Adrenal gland (tissue), 12 donors: ENCODE measurements around the gene PINLYP. TPM values are rescaled to one million over a fixed set of nuclear protein-coding genes. Genes with fewer than 3 reads are reported as not detected.
A peak's percentile ranks its signal among the peaks of the same experiment; 100 is the strongest.

Source experiments
- DNase-seq, 7 donors: peaks; one replicate each; pipeline ENCODE4 v3.0.0-alpha.2; 2019 to 2020
- H3K27ac ChIP-seq, 5 donors: fragments of 200-600 bp; sonication (generic) in 4 of 5; 1 replicate in 3 of 5; 2 replicates in 2 of 5; pipeline versions ENCODE4 v1.5.1 to v1.8.0; 2016 to 2020; ENCODE audit warnings: mild to moderate bottlenecking in 1 of 5
- H3K27me3 ChIP-seq: fragments of 200-600 bp; 2 replicates; pipeline ENCODE4 v1.8.0; 2021
- H3K36me3 ChIP-seq, 2 donors: fragments of 200-600 bp; replicated peaks in 1 of 2; 1 replicate in 1 of 2; 2 replicates in 1 of 2; pipeline versions ENCODE4 v1.5.1 to v1.8.0; 2018 to 2022
- H3K4me1 ChIP-seq, 2 donors: fragments of 200-600 bp; replicated peaks in 1 of 2; 1 replicate in 1 of 2; 2 replicates in 1 of 2; pipeline versions ENCODE4 v1.5.1 to v1.8.0; 2018 to 2021
- H3K4me3 ChIP-seq, 4 donors: fragments of 200-600 bp; sonication (generic) in 3 of 4; one replicate each; pipeline ENCODE4 v1.5.1; 2016 to 2018
- H3K9me3 ChIP-seq, 3 donors: fragments of 200-600 bp; sonication (generic) in 1 of 3; replicated peaks in 1 of 3; 1 replicate in 2 of 3; 2 replicates in 1 of 3; pipeline versions ENCODE4 v1.5.1 to v1.8.0; 2016 to 2021
- POLR2A ChIP-seq, 2 donors: fragments of 450-650 bp; IDR thresholded peaks; one replicate each; pipeline ENCODE4 v1.6.1; 2017; ENCODE audit warnings: antibody characterized with exemption in 2 of 2, mild to moderate bottlenecking in 2 of 2, moderate library complexity in 1 of 2
- WGBS, 4 donors: extraction: QIAGEN DNeasy Blood & Tissue Kit in 2 of 4; methylation state at CpG; one replicate each; pipeline versions ENCODE4 v1.1.5 to v1.1.7; 2013 to 2017; 5-methylcytosine and 5-hydroxymethylcytosine counted together
- intact Hi-C, 2 donors: fragments of 100-400 bp; cut with DNase I; formaldehyde crosslinking; loops; one replicate each; pipeline versions ENCODE4 v1.14.1 to v1.15.0; 2022 to 2023
- polyA plus RNA-seq, 3 donors: library from polyadenylated mRNA; stranded (reverse); fragments of 200-250 nt in 2 of 3; fragments of 350-450 nt in 1 of 3; fragmentation: Illumina TruSeq in 1 of 3; extraction: RNeasy Lipid Tissue Mini Kit (QIAGEN cat#74804) in 1 of 3; gene quantifications; one replicate each; pipeline ENCODE4 v1.2.3, GENCODE V29; 2013 to 2014
- total RNA-seq, 9 donors: library from RNA; depleted of rRNA in 4 of 9; stranded (reverse); fragments of >200 nt in 4 of 9; fragments of 120-200 nt in 1 of 9; fragmentation: NEBNext Ultra II Directional in 1 of 9; extraction: Animal tissue kit (Norgen Biotek cat#: 25700) in 1 of 9; gene quantifications; one replicate each; pipeline versions ENCODE4 v1.1.0 to v1.2.4, GENCODE V29; 2013 to 2023
- TF ChIP-seq, protein P1 (sequence below), 6 experiments: fragments of 450-650 bp in 4 of 6; fragments of 200-600 bp in 2 of 6; sonication (generic) in 1 of 6; IDR thresholded peaks; 1 replicate in 5 of 6; 2 replicates in 1 of 6; pipeline versions ENCODE4 v1.5.1 to v1.8.0; 2016 to 2021; ENCODE audit warnings: antibody characterized with exemption in 6 of 6, mild to moderate bottlenecking in 2 of 6, moderate library complexity in 1 of 6
- donor health status: healthy with polysubstance abuse.
- donor health status: Bipolar disorder and iron deficiency.
- donor health status: DM: yes; HTN: yes; CAD: no.
- donor health status: DM: no; HTN: no; CAD: no.
- donor health status: DM: no; HTN: no; CAD: no.
- donor health status: DM: yes; HTN: yes; CAD: no.

Gene PINLYP
- total and polyA plus RNA-seq, 12 donors, result 0.61 to 16.0 (median 4.3) TPM; not detected in 1

DNA sequence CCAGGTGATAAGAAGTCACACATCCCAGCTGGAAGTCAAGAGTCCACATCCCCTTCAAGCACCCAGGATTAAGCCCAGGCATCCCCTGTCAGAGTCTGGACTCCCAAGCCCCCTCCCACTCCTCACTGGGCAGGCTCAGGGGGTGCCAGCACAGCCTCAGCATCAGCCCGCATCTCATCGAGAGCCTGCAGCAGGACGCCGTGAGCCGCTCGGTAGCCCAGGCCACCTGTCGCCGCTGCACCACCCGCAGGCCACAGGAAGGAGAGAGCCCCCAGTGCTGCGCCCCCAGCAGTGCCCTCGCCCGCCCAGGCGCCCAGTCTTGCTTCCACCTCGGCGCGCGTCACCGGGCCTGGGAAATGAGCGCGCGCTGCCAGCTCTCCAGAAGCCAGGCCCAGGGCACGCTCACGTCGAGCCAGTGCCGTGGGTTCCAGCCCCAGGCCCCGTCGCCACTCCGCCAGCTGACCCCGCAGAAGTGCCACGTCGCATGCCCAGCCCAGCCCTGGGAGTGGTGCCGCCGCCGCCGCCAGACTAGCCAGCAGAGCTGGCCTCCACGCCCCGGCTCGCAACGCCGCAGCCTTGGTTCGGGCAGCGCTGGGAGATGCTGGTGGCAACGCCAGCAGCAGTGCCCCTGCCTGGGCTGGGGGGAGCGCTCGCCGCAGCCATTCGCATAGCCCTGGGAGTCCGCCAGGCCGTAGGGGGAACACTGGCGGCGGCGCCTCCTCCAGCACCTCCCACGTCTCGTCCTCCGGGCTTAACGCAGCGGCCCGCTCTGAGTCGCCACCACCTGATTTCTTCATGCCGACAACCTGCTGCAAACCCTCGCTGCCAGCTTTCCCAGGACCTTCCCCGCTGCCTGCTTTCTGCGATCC lies 16.5 kb downstream of the PINLYP start:
- H3K4me3 ChIP-seq, result no peak overlapping the region
- TF ChIP-seq POLR2A (IDR thresholded peaks at IDR 0.05), result no peak
- TF ChIP-seq, protein P1, sequence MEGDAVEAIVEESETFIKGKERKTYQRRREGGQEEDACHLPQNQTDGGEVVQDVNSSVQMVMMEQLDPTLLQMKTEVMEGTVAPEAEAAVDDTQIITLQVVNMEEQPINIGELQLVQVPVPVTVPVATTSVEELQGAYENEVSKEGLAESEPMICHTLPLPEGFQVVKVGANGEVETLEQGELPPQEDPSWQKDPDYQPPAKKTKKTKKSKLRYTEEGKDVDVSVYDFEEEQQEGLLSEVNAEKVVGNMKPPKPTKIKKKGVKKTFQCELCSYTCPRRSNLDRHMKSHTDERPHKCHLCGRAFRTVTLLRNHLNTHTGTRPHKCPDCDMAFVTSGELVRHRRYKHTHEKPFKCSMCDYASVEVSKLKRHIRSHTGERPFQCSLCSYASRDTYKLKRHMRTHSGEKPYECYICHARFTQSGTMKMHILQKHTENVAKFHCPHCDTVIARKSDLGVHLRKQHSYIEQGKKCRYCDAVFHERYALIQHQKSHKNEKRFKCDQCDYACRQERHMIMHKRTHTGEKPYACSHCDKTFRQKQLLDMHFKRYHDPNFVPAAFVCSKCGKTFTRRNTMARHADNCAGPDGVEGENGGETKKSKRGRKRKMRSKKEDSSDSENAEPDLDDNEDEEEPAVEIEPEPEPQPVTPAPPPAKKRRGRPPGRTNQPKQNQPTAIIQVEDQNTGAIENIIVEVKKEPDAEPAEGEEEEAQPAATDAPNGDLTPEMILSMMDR (IDR thresholded peaks at IDR 0.05), result no peak
- intact Hi-C loops, result loop anchor here (5.0 to 10.0 kb wide), 3 partner anchors 35 to 63 kb away; no protein-coding TSS in a partner anchor
- DNase-seq, result no peak
- H3K36me3 ChIP-seq, result peaks cover 0 to 42% of the 10 kb centered on the region in 2 donors
- H3K27ac ChIP-seq, result no peak overlapping the region
- H3K9me3 ChIP-seq, result no peaks in the 10 kb centered on the region
- peaks cover 12 to 15% of the 10 kb centered on the region in 2 donors for H3K4me1 ChIP-seq
- 95 to 96% (median 96%) methylated on average over 24 to 63 of the region's 63 CpGs for WGBS, 4 donors
- no peaks in the 10 kb centered on the region for H3K27me3 ChIP-seq

DNA sequence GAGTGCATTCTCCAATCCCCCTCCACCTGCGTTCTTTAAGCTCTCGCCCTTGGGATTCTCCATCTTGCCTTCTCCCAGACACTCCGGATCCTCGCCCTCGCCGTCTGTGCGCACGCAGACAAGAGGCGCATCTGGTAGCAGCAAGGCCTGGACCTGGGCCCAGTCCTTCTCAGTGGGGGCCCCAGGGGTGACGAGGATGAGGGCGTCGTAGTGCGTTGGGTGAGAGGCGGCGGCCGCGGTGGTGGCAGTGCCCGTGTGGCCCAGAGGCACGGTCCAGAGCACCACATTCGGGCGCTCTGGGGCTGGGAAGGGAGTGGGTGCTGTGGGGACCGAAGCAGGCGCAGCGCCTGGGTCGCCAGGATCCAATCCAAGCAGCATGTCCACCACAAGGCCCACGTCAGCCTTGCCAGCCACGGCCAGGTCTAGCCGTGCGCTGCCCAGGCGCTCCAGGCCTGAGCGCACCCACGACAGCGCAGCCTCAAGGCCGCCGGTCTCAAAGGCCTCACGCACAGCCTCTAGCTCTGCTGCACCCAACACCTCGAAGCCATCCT lies 17.3 kb downstream of the PINLYP start:
- 88 to 96% (median 93%) methylated on average over 15 to 37 of the region's 37 CpGs for WGBS, 4 donors
- no peak overlapping the region for H3K27ac ChIP-seq

DNA sequence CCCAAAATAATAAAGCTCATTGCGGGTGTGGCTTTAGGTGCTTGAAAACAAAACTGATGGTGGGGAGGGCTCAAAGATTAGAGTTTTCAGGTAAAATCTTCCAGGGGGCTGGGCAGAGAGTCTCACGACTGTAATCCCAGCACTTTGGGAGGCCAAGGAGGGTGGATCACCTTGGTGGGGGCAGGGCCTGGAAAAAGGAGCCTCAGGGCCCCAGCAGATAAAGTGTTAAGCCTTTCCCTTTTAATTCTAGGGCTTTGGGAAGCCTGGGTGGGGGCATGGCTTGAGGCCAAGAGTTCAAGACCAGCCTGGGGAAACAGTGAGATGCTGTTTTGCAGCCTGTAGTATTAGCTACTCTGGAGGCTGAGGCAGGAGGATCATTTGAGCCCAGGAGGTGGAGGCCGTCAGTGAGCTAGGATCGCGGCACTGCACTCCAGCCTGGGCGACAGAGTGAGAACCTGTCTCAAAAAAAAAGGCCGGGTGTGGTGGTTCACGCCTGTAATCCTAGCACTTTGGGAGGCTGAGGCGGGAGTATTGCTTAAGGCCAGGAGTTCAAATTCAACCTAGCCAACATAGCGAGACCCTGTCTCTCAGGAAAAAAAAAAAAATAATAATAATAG lies 18.6 kb downstream of the PINLYP start:
- TF ChIP-seq, protein P1 (IDR thresholded peaks at IDR 0.05), result no peak
- TF ChIP-seq POLR2A (IDR thresholded peaks at IDR 0.05), result no peak
- H3K27me3 ChIP-seq, result no peaks in the 10 kb centered on the region
- no peak for DNase-seq
- H3K4me3 ChIP-seq, result peak overlapping the region in 1 of 4 donors; percentile 65
- intact Hi-C loops, result loop anchor here (5.0 to 10.0 kb wide), 3 partner anchors 37 to 61 kb away; no protein-coding TSS in a partner anchor
- peak overlapping the region in 2 of 5 donors; percentile 91 to 96 for H3K27ac ChIP-seq
- H3K9me3 ChIP-seq, result no peaks in the 10 kb centered on the region
- WGBS, 4 donors, result 79 to 90% (median 84%) methylated on average over 10 of the region's 10 CpGs
- peaks cover 0 to 42% of the 10 kb centered on the region in 2 donors for H3K36me3 ChIP-seq
- H3K4me1 ChIP-seq, result peaks cover 20 to 30% of the 10 kb centered on the region in 2 donors

More for the DNA sequence above, 17.3 kb downstream of the PINLYP start:
- Histone ChIP-seq H3K27me3 (no peaks in the 10 kb centered on the region), H3K4me1 (peaks cover 19 to 23% of the 10 kb centered on the region in 2 donors), H3K9me3 (no peaks in the 10 kb centered on the region), H3K36me3 (peaks cover 0 to 42% of the 10 kb centered on the region in 2 donors), H3K4me3 (no peak overlapping the region)
- DNase-seq, result no peak
- intact Hi-C loops, result loop anchor here (5.0 to 10.0 kb wide), 3 partner anchors 36 to 62 kb away; no protein-coding TSS in a partner anchor
- TF ChIP-seq POLR2A (IDR thresholded peaks at IDR 0.05), result no peak
- TF ChIP-seq, protein P1 (IDR thresholded peaks at IDR 0.05), result no peak
